ENCODE measurements around the gene ANGPTL8.

Gene ANGPTL8

GRCh38 chr19:11236324-11237301 lies 2.8 kb upstream of the ANGPTL8 start:
- DNase-seq (ENCODE audit: low spot score) = no peak

- DNase-seq (ENCODE audit: low spot score) = no peak
Observed at GRCh38 chr19:11237321-11237720, 2.1 kb upstream of the ANGPTL8 start.

GRCh38 chr19:11238041-11238440 lies 1.4 kb upstream of the ANGPTL8 start:
- DNase-seq (ENCODE audit: low spot score) = no peak

DNA sequence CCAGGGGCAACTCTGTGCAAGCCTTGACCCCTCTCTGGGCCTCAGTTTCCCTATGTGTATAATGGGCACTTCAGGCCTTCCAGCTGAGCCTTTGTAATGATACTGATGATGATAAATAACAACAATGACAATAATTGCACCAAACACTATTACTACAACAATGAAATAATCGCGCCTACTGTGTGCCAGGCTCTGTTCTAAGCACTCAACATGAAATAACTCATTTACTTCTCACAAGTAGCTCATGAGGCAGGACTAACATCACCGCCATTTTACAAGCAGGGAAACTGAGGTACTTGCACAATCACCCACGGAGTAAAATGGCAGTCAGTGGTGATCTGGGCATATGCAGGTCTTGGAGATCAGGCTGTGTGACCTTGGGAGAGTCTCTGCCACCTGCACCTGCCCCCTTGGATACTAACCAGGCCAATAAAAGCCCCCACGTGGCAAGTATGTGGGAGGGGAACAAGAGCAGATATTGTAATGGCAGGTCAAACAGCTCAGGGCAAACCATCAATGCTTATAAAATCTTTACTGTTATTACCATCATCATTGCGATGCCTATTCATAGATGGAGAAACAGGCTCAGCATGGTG lies 540 bp upstream of the ANGPTL8 start:
- no peak for DNase-seq (ENCODE audit: low spot score)

DNA sequence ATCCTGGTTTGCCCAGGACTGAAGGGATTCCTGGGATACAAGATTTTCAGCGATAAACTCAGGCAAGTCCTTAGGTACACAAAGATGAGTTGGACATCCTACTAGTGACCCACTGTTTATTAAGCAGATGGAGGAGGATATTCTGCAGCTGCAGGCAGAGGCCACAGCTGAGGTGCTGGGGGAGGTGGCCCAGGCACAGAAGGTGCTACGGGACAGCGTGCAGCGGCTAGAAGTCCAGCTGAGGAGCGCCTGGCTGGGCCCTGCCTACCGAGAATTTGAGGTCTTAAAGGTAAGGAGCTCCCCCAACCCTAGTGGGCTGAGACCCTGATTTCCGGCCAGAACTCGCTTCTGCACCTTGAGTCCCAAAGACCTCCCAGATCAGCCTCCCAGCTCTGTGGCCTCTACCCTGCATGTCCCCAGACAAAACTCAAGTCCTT lies 607 bp downstream of the ANGPTL8 start:
- DNase-seq (ENCODE audit: low spot score) = no peak

GRCh38 chr19:11242025-11242424 lies 2.6 kb downstream of the ANGPTL8 start:
- DNase-seq (ENCODE audit: low spot score) = no peak

GRCh38 chr19:11242864-11243797 lies 3.7 kb downstream of the ANGPTL8 start:
- peak; percentile 99 for DNase-seq (ENCODE audit: low spot score)

- DNase-seq (ENCODE audit: low spot score) = no peak
Observed at GRCh38 chr19:11243798-11244169, 4.4 kb downstream of the ANGPTL8 start.

DNA sequence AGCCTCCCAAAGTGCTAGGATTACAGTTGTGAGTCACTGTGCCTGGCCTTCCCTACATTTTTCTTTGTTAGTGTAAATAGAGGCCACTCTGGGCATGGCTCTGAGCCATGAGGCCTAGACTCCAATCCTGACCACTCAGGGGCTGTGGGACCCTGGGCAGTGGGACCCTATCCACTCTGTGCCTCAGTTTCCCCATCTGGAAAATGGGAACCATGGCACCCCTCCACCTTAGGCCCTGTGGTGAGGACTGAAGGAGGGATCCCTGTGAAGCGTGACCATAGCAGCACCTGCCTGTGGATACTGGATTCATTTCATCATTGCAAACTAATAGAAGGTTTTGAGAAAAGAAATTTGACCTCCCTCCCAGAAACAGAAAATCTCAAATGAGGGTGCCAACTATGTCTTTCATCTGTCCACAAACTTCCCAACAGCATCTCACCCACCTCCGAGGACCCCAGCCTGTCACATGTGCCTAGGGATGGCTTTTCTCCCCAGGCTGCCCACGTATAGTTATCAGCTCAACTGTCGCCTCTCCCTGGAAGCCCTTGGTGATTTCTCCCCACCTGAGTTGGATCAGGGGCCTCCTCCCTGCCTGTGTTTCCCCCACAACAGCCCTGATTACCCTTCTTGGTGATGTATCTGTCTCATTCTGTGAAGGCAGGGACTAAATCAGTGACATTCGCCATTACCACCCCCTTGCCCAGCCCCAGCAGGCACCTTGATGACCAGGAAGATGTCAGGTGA lies 5.6 kb downstream of the ANGPTL8 start:
- DNase-seq (ENCODE audit: low spot score) = no peak

DNA sequence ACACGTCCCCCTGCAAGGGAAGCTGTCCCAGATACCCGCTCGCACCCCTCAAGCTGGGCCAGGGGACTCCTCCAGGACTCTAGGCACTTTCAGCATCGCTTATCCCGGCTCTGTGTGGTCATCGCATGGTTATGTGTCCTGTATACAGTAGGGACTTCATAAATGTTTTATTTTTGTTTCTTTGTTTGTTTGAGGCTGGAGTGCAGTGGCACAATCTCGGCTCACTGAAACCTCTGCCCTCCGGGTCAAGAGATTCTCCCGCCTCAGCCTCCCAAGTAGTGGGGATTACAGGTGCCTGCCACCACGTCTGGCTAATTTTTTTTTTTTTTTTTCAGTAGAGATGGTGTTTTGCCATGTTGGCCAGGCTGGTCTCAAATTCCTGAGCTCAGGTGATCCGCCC lies 7.5 kb downstream of the ANGPTL8 start:
- DNase-seq (ENCODE audit: low spot score) = no peak

- DNase-seq (ENCODE audit: low spot score) = no peak
Observed at GRCh38 chr19:11247391-11247790, 8.0 kb downstream of the ANGPTL8 start.

DNA sequence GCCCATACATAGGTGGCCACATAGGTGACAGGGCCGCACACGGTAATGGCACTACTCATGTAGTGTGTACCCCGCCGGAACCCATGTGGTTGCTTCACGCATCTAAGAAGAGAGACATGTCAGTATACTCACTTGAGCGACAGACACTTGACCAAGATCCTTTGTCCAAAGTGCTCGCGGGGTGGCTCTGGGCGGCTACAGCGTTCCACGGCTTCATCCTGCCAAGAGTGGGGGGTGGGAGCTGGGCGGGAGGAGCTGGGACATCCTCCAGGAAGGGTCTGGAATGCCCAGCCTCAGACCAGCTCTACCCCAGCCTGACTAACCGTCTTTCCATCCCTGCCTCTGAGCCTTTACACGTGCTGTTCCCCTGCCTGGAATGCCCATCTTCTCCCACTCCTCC lies 8.5 kb downstream of the ANGPTL8 start:
- DNase-seq (ENCODE audit: low spot score) = no peak

DNA sequence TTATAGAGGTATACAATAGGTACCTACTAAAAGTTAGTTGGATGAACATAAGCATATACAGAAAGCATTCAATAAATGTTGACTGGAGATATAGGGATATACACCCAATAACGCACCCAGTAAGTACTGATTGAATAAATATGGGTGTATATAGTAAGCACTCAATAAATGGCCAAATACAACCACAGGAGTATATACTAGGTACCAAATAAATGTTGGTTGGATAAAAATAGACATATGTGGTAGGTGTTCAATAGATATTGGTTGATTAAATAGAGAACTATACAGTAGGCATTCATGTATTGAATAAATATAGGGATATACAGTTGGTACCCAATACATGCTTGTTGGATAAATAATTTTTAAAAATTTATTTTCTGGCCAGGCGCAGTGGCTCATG lies 9.4 kb downstream of the ANGPTL8 start:
- no peak for DNase-seq (ENCODE audit: low spot score)

GRCh38 chr19:11251217-11251616 lies 11.8 kb downstream of the ANGPTL8 start:
- no peak for DNase-seq (ENCODE audit: low spot score)

GRCh38 chr19:11251650-11252314 lies 12.4 kb downstream of the ANGPTL8 start:
- DNase-seq (ENCODE audit: low spot score) = no peak

DNA sequence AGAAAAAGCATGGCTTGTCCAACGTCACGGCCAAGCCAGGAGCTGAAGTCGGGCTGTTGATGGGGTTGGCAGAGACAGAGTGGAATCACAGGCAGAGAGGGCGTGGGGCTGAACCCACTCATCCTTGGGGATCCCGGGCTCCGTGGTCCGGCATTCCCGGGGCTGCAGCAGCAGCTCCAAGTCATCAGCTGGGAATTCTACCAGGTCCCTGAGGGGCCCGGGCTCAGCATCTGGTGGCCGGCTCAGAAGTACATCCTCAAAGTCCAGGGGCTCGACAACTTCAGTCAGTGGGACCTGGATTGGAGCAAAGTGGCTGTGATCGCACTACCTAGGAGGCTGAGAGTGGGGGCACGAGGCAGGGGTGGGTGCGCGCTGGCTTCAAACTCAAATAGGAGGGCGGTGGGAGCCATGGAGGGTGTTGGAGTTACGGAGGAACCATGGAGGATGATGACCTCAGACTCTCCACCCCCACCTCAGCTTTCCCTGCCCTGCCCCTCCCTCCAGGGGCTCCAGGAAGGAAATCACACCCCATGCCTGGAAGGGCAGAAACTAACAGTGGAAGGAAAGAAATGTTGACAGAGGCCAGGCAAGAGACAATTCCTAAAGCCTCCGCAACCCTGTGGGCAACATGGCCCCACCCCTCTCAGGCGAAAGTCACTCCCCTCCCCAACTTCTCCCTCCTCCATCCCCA lies 13.4 kb downstream of the ANGPTL8 start:
- DNase-seq (ENCODE audit: low spot score) = no peak

DNA sequence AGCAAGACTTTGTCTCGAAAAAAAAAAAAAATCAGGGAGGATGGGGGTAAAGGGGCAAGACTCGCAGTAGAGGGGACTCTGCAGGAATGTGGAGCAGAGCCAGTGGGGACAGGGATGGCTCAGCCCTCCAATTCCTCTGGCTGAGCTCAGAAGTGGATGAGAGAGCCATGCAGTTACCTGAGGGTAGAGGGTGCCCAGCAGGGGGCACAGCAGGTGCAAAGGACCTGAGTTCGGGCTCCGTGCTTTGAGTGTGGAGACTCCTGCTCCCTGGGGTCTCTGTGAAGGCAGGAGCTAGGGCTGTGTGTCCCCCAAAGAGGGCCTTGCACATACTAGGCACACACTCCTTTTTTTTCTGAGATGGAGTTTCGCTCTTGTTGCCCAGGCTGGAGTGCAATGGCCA lies 15.2 kb downstream of the ANGPTL8 start:
- no peak for DNase-seq (ENCODE audit: low spot score)

GRCh38 chr19:11256189-11256588 lies 16.8 kb downstream of the ANGPTL8 start:
- no peak for DNase-seq (ENCODE audit: low spot score)

DNA sequence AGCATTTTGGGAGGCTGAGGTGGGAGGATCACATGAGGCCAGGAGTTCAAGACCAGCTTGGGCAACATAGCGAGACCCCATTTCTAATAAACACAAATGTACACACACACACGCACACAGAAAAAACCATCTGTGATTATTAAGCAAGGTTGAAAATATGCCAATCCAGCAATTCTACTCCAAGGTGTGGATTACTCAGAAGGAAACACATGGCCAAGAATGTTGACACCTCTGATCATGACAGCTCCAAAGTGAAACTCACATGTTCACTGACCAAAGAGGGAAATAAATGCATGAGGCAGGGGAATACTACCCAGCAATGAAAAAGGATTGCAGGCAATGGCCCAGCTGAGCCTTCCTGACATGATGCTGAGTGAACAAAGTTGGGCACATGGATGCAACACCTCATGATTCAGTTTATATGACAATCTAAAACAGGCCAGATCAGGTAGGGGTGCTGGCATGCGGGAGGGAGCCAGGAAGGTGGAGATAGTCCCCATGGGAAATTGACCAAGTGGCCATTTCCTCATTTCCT lies 18.5 kb downstream of the ANGPTL8 start:
- DNase-seq (ENCODE audit: low spot score) = no peak

GRCh38 chr19:11260996-11261395 lies 21.6 kb downstream of the ANGPTL8 start:
- DNase-seq (ENCODE audit: low spot score) = no peak

All from AG08396 (cell line).